Tibial artery (tissue), 4 donors: Measurements from ENCODE around the gene CDX1.

Source experiments
- DNase-seq, 2 donors: peaks; one replicate each; pipeline ENCODE4 v3.0.0-alpha.2; 2019
- H3K27ac ChIP-seq, 2 donors: fragments of 200-600 bp; sonication (generic) in 1 of 2; 1 replicate in 1 of 2; 2 replicates in 1 of 2; pipeline ENCODE4 v1.5.1; 2018 to 2019; ENCODE audit warnings: mild to moderate bottlenecking in 1 of 2
- H3K27me3 ChIP-seq, 2 donors: fragments of 200-600 bp; sonication (generic) in 1 of 2; one replicate each; pipeline versions ENCODE4 v1.5.1 to v1.6.0; 2016 to 2019
- H3K36me3 ChIP-seq, 3 donors: fragments of 200-600 bp; sonication (generic) in 2 of 3; one replicate each; pipeline ENCODE4 v1.5.1; 2016 to 2019; ENCODE audit warnings: mild to moderate bottlenecking in 2 of 3
- H3K4me1 ChIP-seq, 4 donors: fragments of 200-600 bp; sonication (generic) in 2 of 4; 1 replicate in 3 of 4; 2 replicates in 1 of 4; pipeline ENCODE4 v1.5.1; 2016 to 2019
- H3K4me3 ChIP-seq, 2 donors: fragments of 200-600 bp; sonication (generic) in 1 of 2; 1 replicate in 1 of 2; 2 replicates in 1 of 2; pipeline ENCODE4 v1.5.1; 2018 to 2019; ENCODE audit warnings: mild to moderate bottlenecking in 2 of 2
- H3K9me3 ChIP-seq, 3 donors: fragments of 200-600 bp; sonication (generic) in 1 of 3; one replicate each; pipeline ENCODE4 v1.5.1; 2016 to 2019
- intact Hi-C: fragments of 100-400 bp; cut with DNase I; formaldehyde crosslinking; loops from one replicate; pipeline ENCODE4 v1.15.0; 2023; ENCODE audit warnings: low total_unique reads
- TF ChIP-seq, protein P1 (sequence below), 2 experiments: fragments of 200-600 bp in 1 of 2; fragments of 450-650 bp in 1 of 2; IDR thresholded peaks; one replicate each; pipeline ENCODE4 v1.5.1; 2017 to 2019; ENCODE audit warnings: antibody characterized with exemption in 2 of 2, mild to moderate bottlenecking in 1 of 2, moderate library complexity in 1 of 2

CDX1 gene

DNA sequence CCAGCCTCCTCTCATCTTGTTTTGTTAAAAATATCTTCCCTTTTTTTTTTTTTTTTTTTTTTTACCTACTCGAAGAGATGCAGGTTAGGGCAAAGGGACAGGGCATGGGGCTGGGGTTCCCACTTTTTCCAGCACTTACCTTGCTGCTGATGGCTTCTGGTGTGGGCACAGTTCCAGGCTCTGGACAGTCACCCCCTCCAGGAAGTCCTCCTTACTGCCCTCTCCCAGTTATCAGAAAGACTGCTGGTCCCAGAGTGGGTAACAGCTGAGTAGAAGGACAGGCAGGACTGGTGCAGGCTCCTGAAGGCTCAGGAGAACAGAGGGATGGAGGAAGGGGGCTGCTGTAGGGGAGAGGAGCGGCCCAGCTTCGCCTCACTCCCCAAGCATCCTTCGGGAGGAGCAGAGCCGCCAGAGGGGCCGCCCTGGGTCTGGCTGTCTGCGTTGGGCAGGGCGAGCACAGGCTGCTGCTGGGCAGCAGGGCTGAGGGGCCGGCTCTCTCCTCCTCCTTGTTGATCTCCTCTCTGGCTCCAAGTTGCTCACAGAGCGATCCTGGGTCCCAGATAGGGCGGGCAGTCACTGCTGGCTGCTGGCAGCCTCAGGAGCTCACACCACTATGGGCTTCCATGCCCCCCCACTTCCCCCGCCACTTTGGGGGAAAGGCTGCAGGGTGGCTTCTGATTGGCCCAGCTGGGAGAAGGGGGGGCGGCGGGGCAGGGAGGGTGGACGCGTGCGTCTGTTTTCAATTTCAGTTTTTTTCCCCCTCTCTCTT lies 11.1 kb upstream of the CDX1 start, which contains the start of gene PDGFRB:
PDGFRB (minus strand) TSS at position 588 of the 769 bp plus-strand sequence. CDS start 18,798 bp downstream, outside the sequence.
- peaks cover 0 to 81% (median 65%) of the 10 kb centered on the region in 4 donors for H3K4me1 ChIP-seq
- intact Hi-C loops = no loop called here
- TF ChIP-seq, protein P1, sequence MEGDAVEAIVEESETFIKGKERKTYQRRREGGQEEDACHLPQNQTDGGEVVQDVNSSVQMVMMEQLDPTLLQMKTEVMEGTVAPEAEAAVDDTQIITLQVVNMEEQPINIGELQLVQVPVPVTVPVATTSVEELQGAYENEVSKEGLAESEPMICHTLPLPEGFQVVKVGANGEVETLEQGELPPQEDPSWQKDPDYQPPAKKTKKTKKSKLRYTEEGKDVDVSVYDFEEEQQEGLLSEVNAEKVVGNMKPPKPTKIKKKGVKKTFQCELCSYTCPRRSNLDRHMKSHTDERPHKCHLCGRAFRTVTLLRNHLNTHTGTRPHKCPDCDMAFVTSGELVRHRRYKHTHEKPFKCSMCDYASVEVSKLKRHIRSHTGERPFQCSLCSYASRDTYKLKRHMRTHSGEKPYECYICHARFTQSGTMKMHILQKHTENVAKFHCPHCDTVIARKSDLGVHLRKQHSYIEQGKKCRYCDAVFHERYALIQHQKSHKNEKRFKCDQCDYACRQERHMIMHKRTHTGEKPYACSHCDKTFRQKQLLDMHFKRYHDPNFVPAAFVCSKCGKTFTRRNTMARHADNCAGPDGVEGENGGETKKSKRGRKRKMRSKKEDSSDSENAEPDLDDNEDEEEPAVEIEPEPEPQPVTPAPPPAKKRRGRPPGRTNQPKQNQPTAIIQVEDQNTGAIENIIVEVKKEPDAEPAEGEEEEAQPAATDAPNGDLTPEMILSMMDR (IDR thresholded peaks at IDR 0.05) = no peak
- peak within 1 kb of the TSS; percentile 89 to 98 for H3K27ac ChIP-seq
- H3K4me3 ChIP-seq = peak within 1 kb of the TSS; percentile 71 to 73
- H3K36me3 ChIP-seq = peaks cover 17 to 28% (median 22%) of the 10 kb centered on the region in 3 donors
- no peaks in the 10 kb centered on the region for H3K27me3 ChIP-seq
- no peaks in the 10 kb centered on the region for H3K9me3 ChIP-seq
- peak; percentile 97 to 99 for DNase-seq

GRCh38 chr5:150156027-150156368 lies 10.6 kb upstream of the CDX1 start:
- Histone ChIP-seq H3K4me3 (peak overlapping the region; percentile 71 to 73), H3K9me3 (no peaks in the 10 kb centered on the region), H3K4me1 (peaks cover 0 to 81% (median 65%) of the 10 kb centered on the region in 4 donors), H3K27me3 (no peaks in the 10 kb centered on the region), H3K36me3 (peaks cover 17 to 23% (median 18%) of the 10 kb centered on the region in 3 donors), H3K27ac (peak overlapping the region; percentile 89 to 98)
- intact Hi-C loops = no loop called here
- TF ChIP-seq, protein P1 (IDR thresholded peaks at IDR 0.05) = peak in 1 of 2 experiments; percentile 10
- no peak for DNase-seq

GRCh38 chr5:150156540-150156939 lies 10.0 kb upstream of the CDX1 start:
- TF ChIP-seq, protein P1 (IDR thresholded peaks at IDR 0.05) = no peak
- H3K4me3 ChIP-seq = peak overlapping the region; percentile 71 to 73

DNA sequence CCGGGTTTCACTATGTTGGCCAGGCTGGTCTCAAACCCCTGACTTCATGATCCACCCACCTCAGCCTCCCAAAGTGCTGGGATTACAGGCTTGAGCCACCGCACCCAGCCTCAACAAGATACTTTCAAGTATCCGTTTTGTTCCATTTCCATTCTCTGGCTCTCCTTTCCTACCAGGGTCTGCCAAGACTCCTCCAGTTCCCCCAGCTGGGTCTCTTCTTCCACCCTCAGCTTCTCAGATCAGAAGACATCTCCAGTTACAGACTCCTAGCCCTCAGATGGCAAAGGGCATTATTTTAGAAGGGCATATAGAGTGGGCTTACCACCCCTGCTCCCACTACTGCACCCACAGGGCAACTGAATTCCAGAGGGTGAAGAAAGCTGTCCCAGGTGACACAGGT lies 9.4 kb upstream of the CDX1 start:
- TF ChIP-seq, protein P1 (IDR thresholded peaks at IDR 0.05) = no peak
- no peaks in the 10 kb centered on the region for H3K27me3 ChIP-seq
- no peaks in the 10 kb centered on the region for H3K9me3 ChIP-seq
- H3K4me3 ChIP-seq = no peak overlapping the region
- H3K27ac ChIP-seq = peak overlapping the region; percentile 89 to 98
- H3K36me3 ChIP-seq = peaks cover 14 to 20% (median 14%) of the 10 kb centered on the region in 3 donors
- intact Hi-C loops = no loop called here
- peaks cover 0 to 79% (median 63%) of the 10 kb centered on the region in 4 donors for H3K4me1 ChIP-seq
- no peak for DNase-seq

More at GRCh38 chr5:150156540-150156939, 10.0 kb upstream of the CDX1 start:
- Histone ChIP-seq H3K36me3 (peaks cover 17 to 23% (median 18%) of the 10 kb centered on the region in 3 donors), H3K27me3 (no peaks in the 10 kb centered on the region), H3K4me1 (peaks cover 0 to 81% (median 63%) of the 10 kb centered on the region in 4 donors), H3K9me3 (no peaks in the 10 kb centered on the region), H3K27ac (peak overlapping the region; percentile 89 to 98)
- intact Hi-C loops = no loop called here
- no peak for DNase-seq

- Histone ChIP-seq H3K27me3 (no peaks in the 10 kb centered on the region), H3K4me3 (no peak overlapping the region), H3K4me1 (peaks cover 0 to 76% (median 61%) of the 10 kb centered on the region in 4 donors), H3K36me3 (peaks cover 2 to 8% (median 4%) of the 10 kb centered on the region in 3 donors), H3K9me3 (no peaks in the 10 kb centered on the region), H3K27ac (peak overlapping the region; percentile 89 to 98)
- intact Hi-C loops = no loop called here
- peak in 1 of 2 donors; percentile 59 for DNase-seq
- TF ChIP-seq, protein P1 (IDR thresholded peaks at IDR 0.05) = no peak
Observed at GRCh38 chr5:150158170-150158949, 8.2 kb upstream of the CDX1 start.
